ENCODE results near the gene TAL1.

Gene TAL1

GRCh38 chr1:47188791-47189785 is 42.9 kb downstream of the TAL1 start:
- no peak for TF ChIP-seq CTCF (conservative IDR thresholded peaks at IDR 0.05)
- H3K27ac ChIP-seq: no peak overlapping the region

- no peak for TF ChIP-seq CTCF (conservative IDR thresholded peaks at IDR 0.05)
- no peak overlapping the region for H3K27ac ChIP-seq
These were observed 44.1 kb downstream of the TAL1 start for GRCh38 chr1:47187926-47188250.

GRCh38 chr1:47187231-47187925 is 44.6 kb downstream of the TAL1 start:
- H3K27ac ChIP-seq: no peak overlapping the region

GRCh38 chr1:47186267-47187185 is 45.5 kb downstream of the TAL1 start:
- no peak overlapping the region for H3K27ac ChIP-seq
- TF ChIP-seq CTCF (conservative IDR thresholded peaks at IDR 0.05): no peak

More at GRCh38 chr1:47187231-47187925, 44.6 kb downstream of the TAL1 start:
- no peak for TF ChIP-seq CTCF (conservative IDR thresholded peaks at IDR 0.05)

GRCh38 chr1:47184822-47185677 is 47.0 kb downstream of the TAL1 start:
- H3K27ac ChIP-seq: no peak overlapping the region
- TF ChIP-seq CTCF (conservative IDR thresholded peaks at IDR 0.05): no peak

GRCh38 chr1:47184090-47184821 is 47.8 kb downstream of the TAL1 start:
- no peak for TF ChIP-seq CTCF (conservative IDR thresholded peaks at IDR 0.05)
- no peak overlapping the region for H3K27ac ChIP-seq
